Measurements from ENCODE around the gene RPRML.
"Not testable (repeated sequence)": the region's sequence is repeated elsewhere in the genome, so short reads cannot be mapped to it uniquely, and the experiment has no call there.

RPRML gene

DNA sequence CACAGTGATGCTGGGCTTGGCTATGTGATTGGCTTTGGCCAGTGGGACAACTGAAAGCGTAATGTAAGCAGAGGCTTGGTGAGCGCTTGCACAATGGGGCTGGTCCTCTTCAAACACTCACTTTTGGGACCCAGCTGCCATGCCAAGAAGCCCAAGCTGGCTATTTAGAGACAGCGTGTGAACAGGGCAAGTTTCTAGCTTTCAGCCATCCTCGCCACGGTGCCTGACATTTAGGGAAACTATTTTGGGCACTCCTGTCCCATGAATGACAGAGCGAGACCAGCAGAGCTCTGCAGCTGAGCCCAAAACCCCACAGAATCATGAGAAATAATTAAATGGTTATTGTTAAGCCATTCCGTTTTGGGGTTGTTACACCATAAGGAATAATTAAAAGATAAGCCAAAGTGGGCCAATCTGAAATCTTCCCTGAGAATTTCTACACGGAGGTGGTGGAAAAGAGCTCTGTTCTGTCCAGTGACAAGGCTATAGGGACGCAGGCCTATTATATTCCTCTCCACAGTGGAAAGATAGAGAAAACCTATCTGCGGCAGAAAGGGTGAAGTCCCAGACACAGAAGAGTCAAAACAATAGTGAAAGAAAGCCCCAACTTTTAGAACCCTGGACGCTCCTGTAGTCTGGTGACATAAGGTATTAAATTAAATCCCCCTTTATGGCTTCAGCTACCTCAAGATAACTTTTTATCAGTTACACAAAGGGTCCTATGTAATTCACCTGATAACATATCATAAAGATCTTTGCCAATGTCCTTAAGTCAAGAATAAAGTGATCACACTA is 10.8 kb upstream of the RPRML start:
- no peaks in the 10 kb centered on the region for H4K20me1 ChIP-seq (ENCODE audit: insufficient read depth, low read length)
- no peak overlapping the region for H2AFZ ChIP-seq (ENCODE audit: low read length)
- H3K27ac ChIP-seq (ENCODE audit: low read length), result no peak overlapping the region
- no peaks in the 10 kb centered on the region for H3K9me2 ChIP-seq (replicated peaks; ENCODE audit: insufficient read depth, low read length)
- no peak overlapping the region for H3K9ac ChIP-seq (ENCODE audit: low read length)
- H3K79me2 ChIP-seq (ENCODE audit: low read length), result no peaks in the 10 kb centered on the region
- H3K4me1 ChIP-seq (ENCODE audit: low read length), result no peaks in the 10 kb centered on the region
- TF ChIP-seq EZH2 (optimal IDR thresholded peaks at IDR 0.05; ENCODE audit: low read depth, low read length) (no peak), EZH2phosphoT487 (IDR thresholded peaks at IDR 0.05; ENCODE audit: low read length) (no peak), CTCF (IDR thresholded peaks at IDR 0.05; ENCODE audit: low read length) (no peak)
- H3K9me3 ChIP-seq (replicated peaks; ENCODE audit: insufficient read depth, low read length), result no peaks in the 10 kb centered on the region
- no peaks in the 10 kb centered on the region for H3F3A ChIP-seq (ENCODE audit: insufficient read depth, low read length)
- H3K4me2 ChIP-seq (ENCODE audit: low read depth, low read length), result no peak overlapping the region
- H3K36me3 ChIP-seq (replicated peaks; ENCODE audit: insufficient read depth, low read length), result no peaks in the 10 kb centered on the region
- H3K27me3 ChIP-seq (replicated peaks; ENCODE audit: insufficient read depth, low read length), result no peaks in the 10 kb centered on the region
- no peak for DNase-seq
- H3K4me3 ChIP-seq (ENCODE audit: low read length), result no peak overlapping the region

- H3K79me2 ChIP-seq (ENCODE audit: low read length); H3K9me3 ChIP-seq (replicated peaks; ENCODE audit: insufficient read depth, low read length); H3K27ac ChIP-seq (ENCODE audit: low read length); H4K20me1 ChIP-seq (ENCODE audit: insufficient read depth, low read length); H3K36me3 ChIP-seq (replicated peaks; ENCODE audit: insufficient read depth, low read length); H3K4me2 ChIP-seq (ENCODE audit: low read depth, low read length); H3K27me3 ChIP-seq (replicated peaks; ENCODE audit: insufficient read depth, low read length); H2AFZ ChIP-seq (ENCODE audit: low read length); H3K9me2 ChIP-seq (replicated peaks; ENCODE audit: insufficient read depth, low read length); H3K4me3 ChIP-seq (ENCODE audit: low read length); H3K9ac ChIP-seq (ENCODE audit: low read length); DNase-seq; H3F3A ChIP-seq (ENCODE audit: insufficient read depth, low read length); H3K4me1 ChIP-seq (ENCODE audit: low read length): not testable (repeated sequence)
Measured at GRCh38 chr17:46987927-46988326, 8.9 kb upstream of the RPRML start.

DNA sequence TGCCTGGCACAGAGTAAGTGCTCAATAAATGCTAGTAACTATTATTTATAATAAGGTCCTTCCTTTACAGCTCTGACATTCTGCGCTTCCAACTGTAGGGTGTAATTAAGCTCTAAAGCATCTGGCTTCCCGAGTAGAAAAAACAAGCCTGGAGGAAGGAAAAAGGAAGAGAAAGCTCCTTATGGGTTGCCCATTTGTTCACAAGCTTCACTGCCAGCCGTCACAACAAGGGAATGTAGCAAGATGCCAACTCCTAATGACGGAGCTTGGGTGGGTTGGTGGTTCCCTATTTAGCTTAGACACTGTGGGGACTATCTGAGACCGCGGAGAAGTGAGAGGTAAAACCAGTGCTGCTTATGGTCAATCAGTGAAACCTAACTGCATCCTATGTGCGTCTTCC is 7.3 kb upstream of the RPRML start:
- no peaks in the 10 kb centered on the region for H3F3A ChIP-seq (ENCODE audit: insufficient read depth, low read length)
- H3K4me3 ChIP-seq (ENCODE audit: low read length), result no peak overlapping the region
- DNase-seq, result no peak
- H3K27ac ChIP-seq (ENCODE audit: low read length), result no peak overlapping the region
- no peaks in the 10 kb centered on the region for H4K20me1 ChIP-seq (ENCODE audit: insufficient read depth, low read length)
- no peaks in the 10 kb centered on the region for H3K27me3 ChIP-seq (replicated peaks; ENCODE audit: insufficient read depth, low read length)
- TF ChIP-seq CTCF (IDR thresholded peaks at IDR 0.05; ENCODE audit: low read length), result no peak
- no peak for TF ChIP-seq EZH2 (optimal IDR thresholded peaks at IDR 0.05; ENCODE audit: low read depth, low read length)
- no peak for TF ChIP-seq EZH2phosphoT487 (IDR thresholded peaks at IDR 0.05; ENCODE audit: low read length)
- no peaks in the 10 kb centered on the region for H3K36me3 ChIP-seq (replicated peaks; ENCODE audit: insufficient read depth, low read length)
- no peak overlapping the region for H2AFZ ChIP-seq (ENCODE audit: low read length)
- no peak overlapping the region for H3K9ac ChIP-seq (ENCODE audit: low read length)
- H3K9me2 ChIP-seq (replicated peaks; ENCODE audit: insufficient read depth, low read length), result no peaks in the 10 kb centered on the region
- H3K4me2 ChIP-seq (ENCODE audit: low read depth, low read length), result no peak overlapping the region
- no peaks in the 10 kb centered on the region for H3K4me1 ChIP-seq (ENCODE audit: low read length)
- H3K9me3 ChIP-seq (replicated peaks; ENCODE audit: insufficient read depth, low read length), result no peaks in the 10 kb centered on the region
- no peaks in the 10 kb centered on the region for H3K79me2 ChIP-seq (ENCODE audit: low read length)

GRCh38 chr17:46984892-46985291 is 5.8 kb upstream of the RPRML start:
- Histone ChIP-seq H3K36me3 (replicated peaks; ENCODE audit: insufficient read depth, low read length) (no peaks in the 10 kb centered on the region), H3K9me2 (replicated peaks; ENCODE audit: insufficient read depth, low read length) (no peaks in the 10 kb centered on the region), H3F3A (ENCODE audit: insufficient read depth, low read length) (no peaks in the 10 kb centered on the region), H4K20me1 (ENCODE audit: insufficient read depth, low read length) (no peaks in the 10 kb centered on the region), H3K79me2 (ENCODE audit: low read length) (no peaks in the 10 kb centered on the region), H3K4me1 (ENCODE audit: low read length) (no peaks in the 10 kb centered on the region), H3K9ac (ENCODE audit: low read length) (no peak overlapping the region), H3K4me3 (ENCODE audit: low read length) (no peak overlapping the region), H3K27ac (ENCODE audit: low read length) (no peak overlapping the region), H2AFZ (ENCODE audit: low read length) (no peak overlapping the region), H3K9me3 (replicated peaks; ENCODE audit: insufficient read depth, low read length) (no peaks in the 10 kb centered on the region), H3K4me2 (ENCODE audit: low read depth, low read length) (no peak overlapping the region), H3K27me3 (replicated peaks; ENCODE audit: insufficient read depth, low read length) (no peaks in the 10 kb centered on the region)
- no peak for DNase-seq
- no peak for TF ChIP-seq CTCF (IDR thresholded peaks at IDR 0.05; ENCODE audit: low read length)
- TF ChIP-seq EZH2 (optimal IDR thresholded peaks at IDR 0.05; ENCODE audit: low read depth, low read length), result no peak
